ENCODE data around the gene ANKRD29. TPM values are rescaled to one million over a fixed set of nuclear protein-coding genes. Genes with fewer than 3 reads are reported as not detected.

Gene ANKRD29
- total and polyA plus RNA-seq, 2 experiments from 2014 or later: 6.6 to 36.6 TPM

- Mint-ChIP-seq H3K36me3 (ENCODE audit: low read depth) (no peaks in the 10 kb centered on the region), H3K4me3 (peak overlapping the region; percentile 76), H3K9me3 (no peaks in the 10 kb centered on the region), H3K27ac (peak overlapping the region; percentile 26; the same call in 1 of the 2 replicates), H3K4me1 (peaks cover 8% of the 10 kb centered on the region; the same call in 2 of the 3 replicates), H3K27me3 (ENCODE audit: insufficient read depth, low read depth, poor library complexity) (peaks cover 30% of the 10 kb centered on the region)
- H2AFZ ChIP-seq: peak overlapping the region; percentile 57
- H3K4me3 ChIP-seq: peak overlapping the region; percentile 70
- no peaks in the 10 kb centered on the region for H3K9me2 ChIP-seq (ENCODE audit: insufficient read depth)
- no peak overlapping the region; the same call in 1 of the 2 replicates for H3K27ac ChIP-seq (ENCODE audit: low read depth)
- H3K36me3 ChIP-seq (ENCODE audit: insufficient read depth): no peaks in the 10 kb centered on the region
- H3K27me3 ChIP-seq (ENCODE audit: insufficient read depth): peaks cover 32% of the 10 kb centered on the region
- peaks cover 18% of the 10 kb centered on the region for H3K4me1 ChIP-seq (ENCODE audit: insufficient read depth)
- ATAC-seq (peak; percentile 93), DNase-seq (ENCODE audit: low spot score) (peak; percentile 86)
- H3F3A ChIP-seq (replicated peaks; ENCODE audit: low read depth): 0 out of 2 replicates have a peak, but pooled peaks cover 11% of the 10 kb centered on the region
- TF ChIP-seq CTCF (conservative IDR thresholded peaks at IDR 0.05; ENCODE audit: low read depth in 2 of 2): peak; percentile 45 to 55
- no peak for TF ChIP-seq EZH2 (IDR thresholded peaks at IDR 0.05; ENCODE audit: low read depth, unreplicated experiment)
- TF ChIP-seq ZNF114 (CRISPR knock-in tag; IDR thresholded peaks at IDR 0.05): no peak
- no peak for TF ChIP-seq EZH2phosphoT487 (IDR thresholded peaks at IDR 0.05; ENCODE audit: unreplicated experiment)
- TF ChIP-seq POLR2AphosphoS5 (IDR thresholded peaks at IDR 0.05; ENCODE audit: low read depth): peak; percentile 64
- TF ChIP-seq NANOG (IDR thresholded peaks at IDR 0.05; ENCODE audit: borderline replicate concordance): no peak
- TF ChIP-seq CREB1 (CRISPR knock-in tag; IDR thresholded peaks at IDR 0.05; ENCODE audit: low read depth): peak; percentile 20; the same call in 1 of the 2 replicates
- no peaks in the 10 kb centered on the region for H3K79me2 ChIP-seq (replicated peaks; ENCODE audit: insufficient read depth)
- peak overlapping the region; percentile 87 for H3K4me2 ChIP-seq
- H4K20me1 ChIP-seq (replicated peaks; ENCODE audit: insufficient read depth): no peaks in the 10 kb centered on the region
Observed at GRCh38 chr18:23618862-23619387, 43.8 kb downstream of the ANKRD29 start.

GRCh38 chr18:23617412-23618014, 45.2 kb downstream of the ANKRD29 start:
- Histone ChIP-seq H3K4me3 (no peak overlapping the region), H4K20me1 (replicated peaks; ENCODE audit: insufficient read depth) (no peaks in the 10 kb centered on the region), H3K9me2 (ENCODE audit: insufficient read depth) (no peaks in the 10 kb centered on the region), H3K4me1 (ENCODE audit: insufficient read depth) (peaks cover 18% of the 10 kb centered on the region), H3K79me2 (replicated peaks; ENCODE audit: insufficient read depth) (no peaks in the 10 kb centered on the region), H3K36me3 (ENCODE audit: insufficient read depth) (no peaks in the 10 kb centered on the region), H3K4me2 (no peak overlapping the region), H3K27ac (ENCODE audit: low read depth) (no peak overlapping the region), H2AFZ (no peak overlapping the region), H3K27me3 (ENCODE audit: insufficient read depth) (peaks cover 32% of the 10 kb centered on the region), H3F3A (replicated peaks; ENCODE audit: low read depth) (0 out of 2 replicates have a peak, but pooled peaks cover 11% of the 10 kb centered on the region)
- Mint-ChIP-seq H3K4me3 (0 out of 3 replicates have a peak overlapping the region, but pooled peaks have one; percentile 34), H3K36me3 (ENCODE audit: low read depth) (no peaks in the 10 kb centered on the region), H3K9me3 (no peaks in the 10 kb centered on the region), H3K4me1 (peaks cover 8% of the 10 kb centered on the region; the same call in 2 of the 3 replicates), H3K27ac (no peak overlapping the region), H3K27me3 (ENCODE audit: insufficient read depth, low read depth, poor library complexity) (peaks cover 29% of the 10 kb centered on the region)
- DNase-seq (ENCODE audit: low spot score): no peak
- ATAC-seq: no peak
- TF ChIP-seq CTCF (conservative IDR thresholded peaks at IDR 0.05; ENCODE audit: low read depth in 2 of 2) (no peak), ZNF331 (CRISPR knock-in tag; IDR thresholded peaks at IDR 0.05; ENCODE audit: low read depth) (no peak), EZH2phosphoT487 (IDR thresholded peaks at IDR 0.05; ENCODE audit: unreplicated experiment) (no peak), POLR2AphosphoS5 (IDR thresholded peaks at IDR 0.05; ENCODE audit: low read depth) (no peak), EZH2 (IDR thresholded peaks at IDR 0.05; ENCODE audit: low read depth, unreplicated experiment) (no peak), NANOG (IDR thresholded peaks at IDR 0.05; ENCODE audit: borderline replicate concordance) (no peak), ETS1 (IDR thresholded peaks at IDR 0.05) (no peak), REST (IDR thresholded peaks at IDR 0.05; ENCODE audit: unreplicated experiment) (no peak), ZNF114 (CRISPR knock-in tag; IDR thresholded peaks at IDR 0.05) (no peak), STAT1 (IDR thresholded peaks at IDR 0.05; ENCODE audit: unreplicated experiment) (no peak), JUNB (IDR thresholded peaks at IDR 0.05; ENCODE audit: unreplicated experiment) (no peak), CREB1 (CRISPR knock-in tag; IDR thresholded peaks at IDR 0.05; ENCODE audit: low read depth) (no peak)
